K562 (cell line): Measurements from ENCODE around the gene HYAL3. TPM values are rescaled to one million over a fixed set of nuclear protein-coding genes. Genes with fewer than 3 reads are reported as not detected.

ENCODE experiments used
- ELK1 ChIP-seq: sonication (generic); formaldehyde crosslinking; IDR thresholded peaks from 2 replicates; pipeline ENCODE4 v1.8.1; 2022; ENCODE audit warnings: missing genetic modification reagents
- MEIS2 ChIP-seq: fragments of 450-650 bp; IDR thresholded peaks from 2 replicates; pipeline ENCODE4 v1.6.1; 2014; ENCODE audit warnings: mild to moderate bottlenecking; ENCODE audit not compliant: partially characterized antibody
- MGA ChIP-seq: fragments of 450-650 bp; IDR thresholded peaks from 2 replicates; pipeline ENCODE4 v1.6.1; 2016; ENCODE audit warnings: mild to moderate bottlenecking, moderate library complexity
- POLR2G ChIP-seq: fragments of 200-400 bp; formaldehyde crosslinking; IDR thresholded peaks from 2 replicates; pipeline ENCODE4 v1.6.1; 2017; ENCODE audit warnings: low read depth, mild to moderate bottlenecking, antibody characterized with exemption, low read length, moderate library complexity
- ZC3H4 ChIP-seq: sonication (generic); formaldehyde crosslinking; IDR thresholded peaks from 2 replicates; pipeline ENCODE4 v1.9.0; 2021; ENCODE audit warnings: missing genetic modification reagents, borderline replicate concordance
- polyA plus RNA-seq, 8 experiments: library from polyadenylated mRNA; depleted of rRNA in 4 of 8; stranded (reverse) in 5 of 8; unstranded in 3 of 8; fragments of >200 nt; fragmentation: Nextera tagmentation in 2 of 8; fragmentation: Illumina TruSeq in 1 of 8; extraction: Ambion mirVana in 2 of 8; extraction: Trizol in 1 of 8; gene quantifications; 2 replicates each; pipeline versions ENCODE4 v1.2.1 to v1.2.3, GENCODE V29; 2011 to 2014; ENCODE audit warnings: inconsistent platforms in 1 of 8, missing spikeins in 1 of 8
- total RNA-seq, 7 experiments: library from RNA; depleted of rRNA in 6 of 7; stranded (reverse); fragments of >200 nt in 6 of 7; fragmentation: Illumina TruSeq in 2 of 7; extraction: Trizol in 2 of 7; gene quantifications; 2 replicates each; pipeline versions ENCODE4 v1.2.1 to v1.2.3, GENCODE V29; 2011 to 2021; ENCODE audit warnings: low replicate concordance in 1 of 7

HYAL3 gene
- total and polyA plus RNA-seq, 9 of the 15 experiments (the other 6 are each of a cell fraction or from before 2014, with no cell fraction given), result 0.38 to 9.1 (median 6.8) TPM

- TF ChIP-seq MGA (peak; percentile 82), MEIS2 (no peak), ELK1 (CRISPR knock-in tag) (no peak), POLR2G (peak; percentile 42; the same call in 1 of the 2 replicates), ZC3H4 (CRISPR knock-in tag) (peak; percentile 72; the same call in 1 of the 2 replicates)
Measured at GRCh38 chr3:50299929-50300680, 900 bp upstream of the HYAL3 start (continued).
